Spinal cord (tissue), 10 donors: ENCODE results near the gene CRAMP1. TPM values are rescaled to one million over a fixed set of nuclear protein-coding genes. Genes with fewer than 3 reads are reported as not detected.

Experiments used
- DNase-seq, 6 donors: peaks; one replicate each; pipeline versions ENCODE4 v3.0.0 to v3.0.0-alpha.2; 2013 to 2015; ENCODE audit warnings: low spot score in 6 of 6, low read depth in 4 of 6
- H3K27ac ChIP-seq: one replicate; pipeline ENCODE4 v1.5.1; 2013; ENCODE audit warnings: low read depth, low read length, control low read depth
- H3K27me3 ChIP-seq: one replicate; pipeline ENCODE4 v1.6.1; 2013; ENCODE audit warnings: low read length; ENCODE audit not compliant: control insufficient read depth, insufficient read depth
- H3K36me3 ChIP-seq: one replicate; pipeline ENCODE4 v1.6.1; 2013; ENCODE audit warnings: low read length; ENCODE audit not compliant: control insufficient read depth, insufficient read depth
- H3K4me1 ChIP-seq: one replicate; pipeline ENCODE4 v1.6.1; 2013; ENCODE audit warnings: low read length; ENCODE audit not compliant: control insufficient read depth, insufficient read depth
- H3K4me3 ChIP-seq: one replicate; pipeline ENCODE4 v1.5.1; 2013; ENCODE audit warnings: low read depth, low read length, control low read depth
- H3K9me3 ChIP-seq: one replicate; pipeline ENCODE4 v1.6.1; 2013; ENCODE audit warnings: low read length; ENCODE audit not compliant: control insufficient read depth, insufficient read depth
- WGBS: methylation state at CpG from one replicate; pipeline ENCODE4 v1.1.5; 2013; ENCODE audit warnings: missing lambda C conversion rate; ENCODE audit not compliant: insufficient coverage; 5-methylcytosine and 5-hydroxymethylcytosine counted together
- polyA plus RNA-seq, 2 donors: library from polyadenylated mRNA; unstranded; fragments of 120-200 nt; gene quantifications; one replicate each; pipeline ENCODE4 v1.2.1, GENCODE V29; 2013; ENCODE audit not compliant: insufficient read length in 2 of 2
- total RNA-seq, 2 donors: library from RNA; depleted of rRNA in 1 of 2; stranded (reverse); fragments of 120-200 nt in 1 of 2; fragments of >200 nt in 1 of 2; gene quantifications; one replicate each; pipeline versions ENCODE4 v1.2.3 to v1.2.4, GENCODE V29; 2013 to 2014
- donor health status: healthy.

Gene CRAMP1
- total and polyA plus RNA-seq, 4 donors: 7.9 to 24.4 (median 17.8) TPM

GRCh38 chr16:1670866-1671265 lies 58.7 kb downstream of the CRAMP1 start:
- WGBS: 96% methylated on average over 7 of the region's 7 CpGs
- no peak for DNase-seq
- H3K9me3 ChIP-seq: no peaks in the 10 kb centered on the region
- peaks cover 98% of the 10 kb centered on the region for H3K36me3 ChIP-seq
- no peaks in the 10 kb centered on the region for H3K27me3 ChIP-seq
- no peak overlapping the region for H3K27ac ChIP-seq
- H3K4me1 ChIP-seq: no peaks in the 10 kb centered on the region
- no peak overlapping the region for H3K4me3 ChIP-seq

GRCh38 chr16:1673424-1674151 lies 61.4 kb downstream of the CRAMP1 start:
- Histone ChIP-seq H3K36me3 (peaks cover 85% of the 10 kb centered on the region), H3K4me3 (no peak overlapping the region), H3K4me1 (peaks cover 1% of the 10 kb centered on the region), H3K9me3 (no peaks in the 10 kb centered on the region), H3K27ac (no peak overlapping the region), H3K27me3 (no peaks in the 10 kb centered on the region)
- 95% methylated on average over 23 of the region's 26 CpGs for WGBS
- DNase-seq: no peak

- 85% methylated on average over 7 of the region's 7 CpGs for WGBS
- H3K27me3 ChIP-seq: no peaks in the 10 kb centered on the region
Observed at GRCh38 chr16:1674306-1674705, 62.1 kb downstream of the CRAMP1 start.

DNA sequence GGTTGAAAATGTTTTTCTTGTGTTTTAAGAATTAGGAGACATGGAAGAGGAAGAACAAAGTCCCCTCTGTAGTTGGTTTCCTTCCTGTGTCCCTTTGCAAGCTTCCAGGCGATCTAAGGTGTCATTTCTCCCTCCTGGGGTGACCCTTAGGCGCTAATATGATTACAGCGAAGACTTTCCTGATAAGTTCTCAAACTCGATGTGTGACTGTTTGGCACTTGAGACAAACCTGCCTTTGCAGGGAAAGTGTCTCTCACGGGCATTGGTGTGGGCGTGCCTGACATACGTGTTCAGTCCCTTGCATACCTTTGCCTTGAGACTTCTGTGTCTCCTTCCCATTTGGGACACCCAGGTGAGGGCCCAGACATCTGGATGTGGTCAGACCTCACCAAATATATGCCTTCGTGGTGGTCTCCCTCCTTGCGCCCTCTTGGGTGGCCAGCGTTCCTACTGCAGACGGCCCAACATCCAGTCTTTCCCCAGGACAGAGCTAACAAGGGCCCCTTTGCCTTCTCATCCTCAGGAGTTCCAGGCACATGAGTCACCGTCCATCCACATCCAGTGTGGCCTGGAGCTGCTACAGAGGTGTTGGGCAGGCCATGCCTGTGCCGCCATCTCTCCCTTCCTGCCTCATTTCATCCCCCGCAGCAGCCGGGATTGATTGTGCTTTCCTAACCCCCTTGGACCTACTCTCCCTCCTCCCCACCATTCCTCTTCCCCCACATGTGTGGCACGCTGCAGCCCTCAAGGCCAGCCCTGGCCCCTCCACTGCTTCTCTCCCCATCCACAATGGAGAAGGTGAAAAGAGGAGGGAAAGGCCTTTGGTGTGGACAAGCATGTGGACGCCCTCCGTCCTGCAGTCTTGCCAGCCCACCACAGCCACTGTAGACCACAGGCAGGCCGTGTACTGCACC lies 62.8 kb downstream of the CRAMP1 start:
- Histone ChIP-seq H3K4me1 (peaks cover 14% of the 10 kb centered on the region), H3K27me3 (no peaks in the 10 kb centered on the region), H3K4me3 (no peak overlapping the region), H3K27ac (no peak overlapping the region), H3K36me3 (peaks cover 71% of the 10 kb centered on the region), H3K9me3 (no peaks in the 10 kb centered on the region)
- DNase-seq: no peak
- 94% methylated on average over 17 of the region's 19 CpGs for WGBS

More at GRCh38 chr16:1674306-1674705, 62.1 kb downstream of the CRAMP1 start:
- Histone ChIP-seq H3K4me1 (peaks cover 7% of the 10 kb centered on the region), H3K4me3 (no peak overlapping the region), H3K36me3 (peaks cover 78% of the 10 kb centered on the region), H3K27ac (no peak overlapping the region), H3K9me3 (no peaks in the 10 kb centered on the region)
- no peak for DNase-seq

GRCh38 chr16:1676661-1677060 lies 64.5 kb downstream of the CRAMP1 start:
- Histone ChIP-seq H3K4me1 (peaks cover 25% of the 10 kb centered on the region), H3K27me3 (no peaks in the 10 kb centered on the region), H3K9me3 (no peaks in the 10 kb centered on the region), H3K27ac (no peak overlapping the region), H3K36me3 (peaks cover 58% of the 10 kb centered on the region), H3K4me3 (no peak overlapping the region)
- WGBS: 88% methylated on average over 10 of the region's 12 CpGs
- DNase-seq: no peak

DNA sequence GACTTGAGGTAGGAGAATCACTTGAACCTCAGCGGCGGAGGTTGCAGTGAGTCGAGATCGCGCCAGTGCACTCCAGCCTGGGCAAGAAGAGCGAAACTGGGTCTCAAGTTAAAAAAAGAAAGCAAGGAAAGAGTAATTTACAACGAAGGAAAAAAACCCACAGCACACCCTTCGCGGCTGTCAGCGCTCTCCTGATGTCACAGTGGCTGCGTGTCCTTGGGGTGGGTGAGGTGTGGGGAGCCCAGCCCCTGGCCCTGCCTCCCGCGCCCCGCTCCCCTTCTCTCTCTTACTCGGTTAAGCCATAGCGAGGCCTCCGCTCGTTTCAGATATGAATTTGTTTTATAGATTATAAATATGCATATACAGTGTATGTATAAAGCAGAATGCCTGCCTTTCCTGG lies 65.2 kb downstream of the CRAMP1 start:
- 98% methylated on average over 6 of the region's 18 CpGs for WGBS
- H3K4me1 ChIP-seq: peaks cover 25% of the 10 kb centered on the region
- DNase-seq: no peak
- no peaks in the 10 kb centered on the region for H3K9me3 ChIP-seq
- no peak overlapping the region for H3K27ac ChIP-seq
- H3K27me3 ChIP-seq: no peaks in the 10 kb centered on the region
- peaks cover 51% of the 10 kb centered on the region for H3K36me3 ChIP-seq
- no peak overlapping the region for H3K4me3 ChIP-seq

DNA sequence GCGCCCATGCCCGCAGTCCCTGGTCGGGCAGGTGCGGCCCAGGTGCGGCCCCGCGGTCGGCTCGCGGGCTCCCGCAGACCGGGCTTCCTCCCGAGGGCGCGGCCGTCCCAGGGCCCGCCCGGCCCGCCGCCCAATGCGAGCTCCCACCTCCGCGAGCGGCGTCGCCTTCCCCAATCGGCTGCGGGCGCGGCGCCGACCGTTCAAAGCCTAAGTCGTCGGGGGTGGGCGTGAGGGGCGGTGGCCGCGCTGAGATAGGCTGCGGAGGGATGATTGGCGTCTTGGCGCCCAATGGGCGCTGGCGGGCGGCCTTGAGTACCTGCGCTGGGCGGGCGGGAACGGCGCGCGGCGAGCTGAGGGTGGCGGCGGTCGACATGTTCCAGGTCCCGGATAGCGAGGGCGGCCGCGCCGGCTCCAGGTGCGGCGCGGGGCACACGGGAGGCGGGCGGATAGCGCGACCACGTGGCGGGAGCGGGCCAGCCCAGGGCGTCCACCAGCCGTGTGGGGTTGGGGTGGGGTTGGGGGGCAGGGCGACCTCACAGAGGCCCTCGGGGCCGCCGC lies 65.9 kb downstream of the CRAMP1 start, which contains the start of gene JPT2:
JPT2 (plus strand) TSS at position 338 of the 558 bp plus-strand sequence; CDS start at position 372, 34 bp downstream.
- H3K4me3 ChIP-seq: peak within 1 kb of the TSS; percentile 62
- 0% methylated on average over 79 of the region's 79 CpGs for WGBS
- peak; percentile 80 to 99 (median 92) for DNase-seq
- H3K27me3 ChIP-seq: no peaks in the 10 kb centered on the region
- peaks cover 46% of the 10 kb centered on the region for H3K36me3 ChIP-seq
- H3K9me3 ChIP-seq: no peaks in the 10 kb centered on the region
- H3K27ac ChIP-seq: no peak within 1 kb of the TSS
- peaks cover 25% of the 10 kb centered on the region for H3K4me1 ChIP-seq

- DNase-seq: peak in 1 of 6 donors; percentile 37
- Histone ChIP-seq H3K9me3 (no peaks in the 10 kb centered on the region), H3K36me3 (peaks cover 45% of the 10 kb centered on the region), H3K4me1 (peaks cover 25% of the 10 kb centered on the region), H3K27ac (no peak overlapping the region), H3K4me3 (peak overlapping the region; percentile 62), H3K27me3 (no peaks in the 10 kb centered on the region)
- 0% methylated on average over 43 of the region's 45 CpGs for WGBS
Observed at GRCh38 chr16:1678500-1679098, 66.4 kb downstream of the CRAMP1 start.

DNA sequence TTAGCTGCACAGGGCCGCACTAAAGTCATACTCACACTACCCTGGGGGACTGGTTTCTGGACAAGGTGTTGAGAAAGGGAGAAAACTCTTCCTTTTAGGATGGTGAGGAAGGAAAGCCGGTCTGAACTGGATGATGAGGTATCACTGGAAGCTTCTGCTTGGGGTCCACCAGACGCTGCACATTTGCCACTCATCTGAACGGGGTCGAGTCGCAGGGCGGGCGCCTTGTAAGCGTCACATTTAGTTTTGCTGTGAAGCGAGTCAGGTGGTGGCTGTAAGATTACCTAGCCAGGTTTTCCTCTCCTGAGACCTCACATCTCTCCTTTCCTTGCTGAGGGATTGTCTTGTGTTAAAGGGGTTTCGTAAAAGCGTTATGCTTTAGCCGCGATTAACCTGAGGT lies 68.2 kb downstream of the CRAMP1 start:
- peaks cover 25% of the 10 kb centered on the region for H3K4me1 ChIP-seq
- no peak overlapping the region for H3K27ac ChIP-seq
- peaks cover 40% of the 10 kb centered on the region for H3K36me3 ChIP-seq
- no peaks in the 10 kb centered on the region for H3K27me3 ChIP-seq
- WGBS: no CpG with 5 or more reads among the region's 14 CpGs
- DNase-seq: no peak
- no peaks in the 10 kb centered on the region for H3K9me3 ChIP-seq
- H3K4me3 ChIP-seq: no peak overlapping the region
